Transverse colon (tissue), 4 donors: ENCODE measurements around the gene GNAL. TPM values are rescaled to one million over a fixed set of nuclear protein-coding genes. Genes with fewer than 3 reads are reported as not detected.

Experiments
- DNase-seq: peaks from one replicate; pipeline ENCODE4 v3.0.0-alpha.2; 2019
- H3K27ac ChIP-seq, 4 donors: fragments of 200-600 bp; sonication (generic); 2 replicates each; pipeline ENCODE4 v1.5.1; 2016 to 2018; ENCODE audit warnings: inconsistent platforms in 4 of 4
- H3K27me3 ChIP-seq: fragments of 200-600 bp; sonication (generic); 2 replicates; pipeline ENCODE4 v1.5.1; 2017; ENCODE audit warnings: inconsistent platforms
- H3K36me3 ChIP-seq, 4 donors: fragments of 200-600 bp; sonication (generic); 2 replicates each; pipeline ENCODE4 v1.5.1; 2017 to 2019; ENCODE audit warnings: inconsistent platforms in 4 of 4
- H3K4me1 ChIP-seq, 4 donors: fragments of 200-600 bp; sonication (generic); 2 replicates each; pipeline ENCODE4 v1.5.1; 2017 to 2020; ENCODE audit warnings: inconsistent platforms in 4 of 4
- H3K4me3 ChIP-seq, 4 donors: fragments of 200-600 bp; sonication (generic); 1 replicate in 1 of 4; 2 replicates in 3 of 4; pipeline versions ENCODE4 v1.5.1 to v1.6.1; 2017 to 2019; ENCODE audit warnings: inconsistent platforms in 4 of 4
- H3K9me3 ChIP-seq, 2 donors: fragments of 200-600 bp; sonication (generic); 2 replicates each; pipeline ENCODE4 v1.5.1; 2017 to 2019; ENCODE audit warnings: inconsistent platforms in 2 of 2
- CTCF ChIP-seq, 5 experiments: fragments of 200-600 bp in 3 of 5; fragments of 450-650 bp in 2 of 5; sonication (generic) in 3 of 5; IDR thresholded peaks; 1 replicate in 2 of 5; 2 replicates in 3 of 5; pipeline ENCODE4 v1.5.1; 2016 to 2017; ENCODE audit warnings: antibody characterized with exemption in 5 of 5, inconsistent platforms in 3 of 5, mild to moderate bottlenecking in 2 of 5, moderate library complexity in 1 of 5
- EP300 ChIP-seq: sonication (generic); formaldehyde crosslinking; IDR thresholded peaks from one replicate; pipeline ENCODE4 v1.6.1; 2017; ENCODE audit warnings: antibody characterized with exemption, low read depth
- POLR2A ChIP-seq: fragments of 450-650 bp; IDR thresholded peaks from one replicate; pipeline ENCODE4 v1.6.1; 2016; ENCODE audit warnings: antibody characterized with exemption, mild to moderate bottlenecking, moderate library complexity
- POLR2AphosphoS5 ChIP-seq, 3 donors: sonication (generic); formaldehyde crosslinking; IDR thresholded peaks; one replicate each; pipeline ENCODE4 v1.6.1; 2016; ENCODE audit warnings: antibody characterized with exemption in 3 of 3
- WGBS, 2 donors: methylation state at CpG; one replicate each; pipeline ENCODE4 v1.1.5; 2018; ENCODE audit warnings: low coverage in 1 of 2; 5-methylcytosine and 5-hydroxymethylcytosine counted together
- in situ Hi-C, 4 donors: fragments of 200-750 bp; cut with MboI; loops; one replicate each; pipeline versions ENCODE4 v1.15.0 to v1.15.1; 2017; ENCODE audit warnings: low sequenced_read_pairs in 3 of 4, low pct_ligation_motif_present in 1 of 4, low pct_unique_long_range_greater_than_20kb in 1 of 4
- intact Hi-C: fragments of 100-400 bp; cut with DNase I; formaldehyde crosslinking; loops from one replicate; pipeline ENCODE4 v1.15.1; 2023; ENCODE audit warnings: low total_unique reads
- total RNA-seq, 4 donors: library from RNA; depleted of rRNA; stranded (reverse); fragments of >200 nt; gene quantifications; one replicate each; pipeline ENCODE4 v1.1.0, GENCODE V29; 2016

The GNAL gene
- total RNA-seq, 4 donors from 2014 or later: 2.9 to 7.4 (median 7.2) TPM

- WGBS, 2 donors: 90 to 93% methylated on average over 2 to 7 of the region's 7 CpGs
- no peak for DNase-seq
- intact Hi-C loops: loop anchor here (5.0 kb wide), 1 partner anchor 162 kb away; the partner anchor contains the start of gene GNAL
- Histone ChIP-seq H3K27me3 (no peaks in the 10 kb centered on the region), H3K9me3 (no peaks in the 10 kb centered on the region), H3K27ac (peak overlapping the region; percentile 91 to 98 (median 96)), H3K4me1 (peaks cover 15 to 28% (median 19%) of the 10 kb centered on the region in 4 donors), H3K36me3 (no peaks in the 10 kb centered on the region), H3K4me3 (no peak overlapping the region)
- TF ChIP-seq POLR2A: no peak
- no peak for TF ChIP-seq CTCF (IDR thresholded peaks at IDR 0.05)
- no peak for TF ChIP-seq EP300
- TF ChIP-seq POLR2AphosphoS5 (IDR thresholded peaks at IDR 0.05): no peak
- in situ Hi-C loops: no loop called here
Measured at GRCh38 chr18:11849279-11849678, 160.2 kb downstream of the GNAL start.

DNA sequence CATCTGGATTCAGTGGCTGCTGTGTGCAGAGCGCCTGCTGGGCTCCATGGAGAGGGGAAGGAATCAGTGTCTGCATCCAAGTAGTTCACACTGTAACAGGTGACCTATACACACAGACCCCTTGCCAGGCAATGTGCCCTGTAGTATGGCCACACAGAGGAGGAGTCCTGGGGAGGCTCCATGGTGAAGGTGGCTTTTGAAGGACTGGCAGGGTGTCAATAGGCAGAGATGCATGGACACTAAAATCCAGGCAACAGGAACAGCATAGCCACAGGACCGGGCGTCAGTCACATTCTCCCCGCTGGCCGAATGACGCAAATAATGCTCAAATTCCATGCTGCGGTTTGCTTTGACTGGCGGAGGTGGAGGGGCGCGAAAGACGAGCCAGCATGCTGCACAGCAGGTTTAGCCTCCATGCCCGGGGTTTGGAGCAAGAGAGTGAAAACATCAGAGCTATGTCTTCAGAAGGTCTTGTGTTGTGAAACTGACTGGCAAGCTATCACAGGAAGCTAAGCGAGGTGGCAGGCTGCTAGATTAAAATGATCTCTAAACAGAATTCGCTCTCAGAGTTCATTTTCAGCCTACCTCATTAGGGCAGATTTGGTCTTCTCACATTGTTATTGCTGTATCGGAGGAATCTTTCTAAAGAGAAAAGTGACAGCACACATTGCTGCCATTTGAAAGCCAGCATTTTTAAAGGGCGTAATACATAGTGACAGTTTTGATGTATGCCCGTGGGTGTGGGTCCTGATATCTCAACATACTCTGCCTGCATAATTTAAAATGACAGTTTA is 161.0 kb downstream of the GNAL start:
- Histone ChIP-seq H3K4me1 (peaks cover 15 to 36% (median 19%) of the 10 kb centered on the region in 4 donors), H3K9me3 (no peaks in the 10 kb centered on the region), H3K36me3 (no peaks in the 10 kb centered on the region), H3K27ac (peak overlapping the region; percentile 91 to 98 (median 96)), H3K27me3 (no peaks in the 10 kb centered on the region), H3K4me3 (peak overlapping the region; percentile 33 to 92 (median 76))
- TF ChIP-seq POLR2AphosphoS5 (IDR thresholded peaks at IDR 0.05): peak; percentile 47 to 68 (median 51)
- TF ChIP-seq CTCF (IDR thresholded peaks at IDR 0.05): peak in 1 of 5 experiments; percentile 7
- peak; percentile 26 for TF ChIP-seq POLR2A
- no peak for TF ChIP-seq EP300
- in situ Hi-C loops: no loop called here
- intact Hi-C loops: loop anchor here (5.0 kb wide), 1 partner anchor 163 kb away; the partner anchor contains the start of gene GNAL
- DNase-seq: peak; percentile 71
- WGBS, 2 donors: 7 to 16% methylated on average over 4 to 17 of the region's 17 CpGs

GRCh38 chr18:11850821-11851145 is 161.7 kb downstream of the GNAL start:
- H3K27me3 ChIP-seq: no peaks in the 10 kb centered on the region
- in situ Hi-C loops (no loop called here), intact Hi-C loops (no loop called here)
- no peak for DNase-seq
- H3K4me1 ChIP-seq: peaks cover 15 to 41% (median 23%) of the 10 kb centered on the region in 4 donors
- H3K27ac ChIP-seq: peak overlapping the region; percentile 91 to 98 (median 96)
- 0% methylated on average over 6 to 10 of the region's 10 CpGs for WGBS, 2 donors
- H3K9me3 ChIP-seq: no peaks in the 10 kb centered on the region
- H3K36me3 ChIP-seq: no peaks in the 10 kb centered on the region
- TF ChIP-seq POLR2A: no peak
- no peak for TF ChIP-seq CTCF (IDR thresholded peaks at IDR 0.05)
- no peak for TF ChIP-seq POLR2AphosphoS5 (IDR thresholded peaks at IDR 0.05)
- peak overlapping the region; percentile 33 to 92 (median 76) for H3K4me3 ChIP-seq

DNA sequence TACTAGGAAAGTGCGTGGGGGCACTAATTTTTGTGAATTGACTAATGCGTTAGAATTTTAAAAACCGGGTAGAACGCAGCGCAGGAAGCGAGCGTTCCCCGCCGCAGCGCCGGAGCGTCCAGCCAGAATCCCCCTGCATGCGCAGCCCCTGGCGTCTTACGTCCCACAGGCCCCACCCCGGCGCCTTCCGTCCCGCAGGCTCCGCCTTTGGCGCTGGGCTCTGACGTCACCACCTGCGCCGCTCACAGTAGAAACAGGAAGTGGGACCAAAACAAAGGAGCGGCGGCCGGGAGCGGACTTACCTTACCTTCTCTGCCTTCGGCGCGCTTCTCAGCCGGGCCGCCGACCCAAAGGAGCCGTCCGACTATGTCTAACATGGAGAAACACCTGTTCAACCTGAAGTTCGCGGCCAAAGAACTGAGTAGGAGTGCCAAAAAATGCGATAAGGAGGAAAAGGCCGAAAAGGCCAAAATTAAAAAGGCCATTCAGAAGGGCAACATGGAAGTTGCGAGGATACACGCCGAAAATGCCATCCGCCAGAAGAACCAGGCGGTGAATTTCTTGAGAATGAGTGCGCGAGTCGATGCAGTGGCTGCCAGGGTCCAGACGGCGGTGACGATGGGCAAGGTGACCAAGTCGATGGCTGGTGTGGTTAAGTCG is 162.2 kb downstream of the GNAL start, which contains the start of gene CHMP1B:
Gene CHMP1B, plus strand, starts transcription at position 268 of the 660 bp plus-strand sequence. Its CDS starts 99 bp downstream, at position 367.
- TF ChIP-seq CTCF (IDR thresholded peaks at IDR 0.05) (peak in 1 of 5 experiments; percentile 10), POLR2AphosphoS5 (IDR thresholded peaks at IDR 0.05) (peak; percentile 99), POLR2A (peak; percentile 99), EP300 (peak; percentile 6)
- H3K9me3 ChIP-seq: no peaks in the 10 kb centered on the region

More for the DNA sequence above, 162.2 kb downstream of the GNAL start, which contains the start of gene CHMP1B:
- Histone ChIP-seq H3K27ac (peak within 1 kb of the TSS; percentile 91 to 98 (median 96)), H3K4me1 (peaks cover 18 to 46% (median 27%) of the 10 kb centered on the region in 4 donors), H3K27me3 (no peaks in the 10 kb centered on the region), H3K4me3 (peak within 1 kb of the TSS; percentile 59 to 92 (median 84)), H3K36me3 (no peaks in the 10 kb centered on the region)
- WGBS, 2 donors: 0 to 4% methylated on average over 15 to 38 of the region's 53 CpGs
- peak; percentile 99 for DNase-seq
- intact Hi-C loops: no loop called here
- in situ Hi-C loops: no loop called here
